Neural progenitor cell (in vitro differentiated cells): ENCODE data around the gene RPS24.

Experiments
- EZH2 ChIP-seq: fragments of 200-600 bp; sonication (generic); IDR thresholded peaks from 2 replicates; pipeline ENCODE4 v1.6.1; 2017; ENCODE audit warnings: antibody characterized with exemption, mild to moderate bottlenecking, moderate library complexity
- TF ChIP-seq, protein P1 (sequence below): fragments of 200-600 bp; sonication (generic); IDR thresholded peaks from 2 replicates; pipeline ENCODE4 v1.5.1; 2017; ENCODE audit warnings: antibody characterized with exemption, mild to moderate bottlenecking

DNA sequence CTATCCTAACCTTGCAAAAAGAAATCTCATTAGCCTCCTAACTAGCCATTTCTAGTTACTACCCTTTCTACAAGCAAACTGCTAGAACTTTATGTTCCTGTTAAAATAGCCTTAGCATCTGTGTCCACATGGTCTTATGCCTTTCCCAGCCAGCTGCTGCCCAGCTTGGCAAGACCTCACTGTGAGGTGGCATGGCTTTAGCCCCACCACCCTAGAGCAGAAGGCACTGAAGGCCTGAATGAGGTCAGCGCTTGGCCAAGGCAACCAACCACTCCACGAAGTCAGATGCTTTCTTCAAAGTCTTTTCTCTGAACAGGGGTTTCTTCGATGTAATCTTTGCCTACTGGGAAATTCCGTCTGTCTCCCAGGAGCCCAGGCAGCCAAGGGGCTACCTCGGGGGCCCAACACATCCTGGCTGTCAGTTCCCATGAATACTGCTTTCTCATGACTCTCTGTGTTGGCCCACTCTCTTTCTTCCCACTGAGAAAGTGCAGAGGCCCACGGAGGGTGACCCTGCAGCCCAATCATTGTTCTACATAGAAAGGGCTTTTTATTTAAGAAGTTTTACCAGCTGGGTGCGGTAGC lies 45.9 kb upstream of the RPS24 start:
- TF ChIP-seq, protein P1, sequence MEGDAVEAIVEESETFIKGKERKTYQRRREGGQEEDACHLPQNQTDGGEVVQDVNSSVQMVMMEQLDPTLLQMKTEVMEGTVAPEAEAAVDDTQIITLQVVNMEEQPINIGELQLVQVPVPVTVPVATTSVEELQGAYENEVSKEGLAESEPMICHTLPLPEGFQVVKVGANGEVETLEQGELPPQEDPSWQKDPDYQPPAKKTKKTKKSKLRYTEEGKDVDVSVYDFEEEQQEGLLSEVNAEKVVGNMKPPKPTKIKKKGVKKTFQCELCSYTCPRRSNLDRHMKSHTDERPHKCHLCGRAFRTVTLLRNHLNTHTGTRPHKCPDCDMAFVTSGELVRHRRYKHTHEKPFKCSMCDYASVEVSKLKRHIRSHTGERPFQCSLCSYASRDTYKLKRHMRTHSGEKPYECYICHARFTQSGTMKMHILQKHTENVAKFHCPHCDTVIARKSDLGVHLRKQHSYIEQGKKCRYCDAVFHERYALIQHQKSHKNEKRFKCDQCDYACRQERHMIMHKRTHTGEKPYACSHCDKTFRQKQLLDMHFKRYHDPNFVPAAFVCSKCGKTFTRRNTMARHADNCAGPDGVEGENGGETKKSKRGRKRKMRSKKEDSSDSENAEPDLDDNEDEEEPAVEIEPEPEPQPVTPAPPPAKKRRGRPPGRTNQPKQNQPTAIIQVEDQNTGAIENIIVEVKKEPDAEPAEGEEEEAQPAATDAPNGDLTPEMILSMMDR, result no peak
- no peak for TF ChIP-seq EZH2
